ENCODE results near the gene TCF7L1.

DNA sequence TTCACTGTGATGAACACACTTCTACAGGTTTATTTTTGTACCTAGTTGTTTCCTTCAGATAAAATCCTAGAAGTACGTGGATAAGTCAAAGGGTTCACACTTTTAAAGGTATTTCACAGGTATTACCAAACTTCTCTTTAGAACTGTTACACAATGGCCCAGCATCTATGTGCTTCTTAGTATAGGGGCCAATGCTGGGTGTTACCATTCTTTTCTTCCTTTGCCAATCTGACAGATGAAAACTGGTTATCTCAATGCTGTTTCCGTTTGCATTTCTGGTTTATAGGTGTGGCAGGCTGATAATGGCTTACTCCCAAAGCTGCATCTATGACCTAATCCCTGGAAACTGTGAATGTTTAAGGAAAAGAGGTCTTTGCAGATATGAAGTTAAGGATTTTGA is 2.8 kb upstream of the TCF7L1 start:
- TF ChIP-seq, protein P1, sequence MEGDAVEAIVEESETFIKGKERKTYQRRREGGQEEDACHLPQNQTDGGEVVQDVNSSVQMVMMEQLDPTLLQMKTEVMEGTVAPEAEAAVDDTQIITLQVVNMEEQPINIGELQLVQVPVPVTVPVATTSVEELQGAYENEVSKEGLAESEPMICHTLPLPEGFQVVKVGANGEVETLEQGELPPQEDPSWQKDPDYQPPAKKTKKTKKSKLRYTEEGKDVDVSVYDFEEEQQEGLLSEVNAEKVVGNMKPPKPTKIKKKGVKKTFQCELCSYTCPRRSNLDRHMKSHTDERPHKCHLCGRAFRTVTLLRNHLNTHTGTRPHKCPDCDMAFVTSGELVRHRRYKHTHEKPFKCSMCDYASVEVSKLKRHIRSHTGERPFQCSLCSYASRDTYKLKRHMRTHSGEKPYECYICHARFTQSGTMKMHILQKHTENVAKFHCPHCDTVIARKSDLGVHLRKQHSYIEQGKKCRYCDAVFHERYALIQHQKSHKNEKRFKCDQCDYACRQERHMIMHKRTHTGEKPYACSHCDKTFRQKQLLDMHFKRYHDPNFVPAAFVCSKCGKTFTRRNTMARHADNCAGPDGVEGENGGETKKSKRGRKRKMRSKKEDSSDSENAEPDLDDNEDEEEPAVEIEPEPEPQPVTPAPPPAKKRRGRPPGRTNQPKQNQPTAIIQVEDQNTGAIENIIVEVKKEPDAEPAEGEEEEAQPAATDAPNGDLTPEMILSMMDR (optimal IDR thresholded peaks at IDR 0.05 in 1 of 3, IDR thresholded peaks at IDR 0.05 in 1 of 3, conservative IDR thresholded peaks at IDR 0.05 in 1 of 3; ENCODE audit: extremely low read depth in 1 of 3, insufficient read depth in 2 of 3, low read length in 3 of 3) = no peak
- TF ChIP-seq EZH2 (IDR thresholded peaks at IDR 0.05; ENCODE audit: low read length) = no peak

All from keratinocyte (primary cell).